ENCODE measurements around the gene DXO. TPM values are rescaled to one million over a fixed set of nuclear protein-coding genes. Genes with fewer than 3 reads are reported as not detected.

Gene DXO
- total and polyA plus RNA-seq, 2 of the 13 experiments (the other 11 are each of a cell fraction or from before 2014, with no cell fraction given), result 18.6 to 26.2 TPM

- TF ChIP-seq ZNF660 (CRISPR knock-in tag; IDR thresholded peaks at IDR 0.05; ENCODE audit: borderline replicate concordance, low read depth) (0 out of 2 replicates have a peak, but pooled peaks have one; percentile 84), REST (IDR thresholded peaks at IDR 0.05; ENCODE audit: borderline replicate concordance in 1 of 2, low read depth in 1 of 2, low read length in 2 of 2) (no peak), ZNF574 (CRISPR knock-in tag; IDR thresholded peaks at IDR 0.05) (no peak), MED13 (CRISPR knock-in tag; IDR thresholded peaks at IDR 0.05) (0 out of 2 replicates have a peak, but pooled peaks have one; percentile 27), ELF4 (CRISPR knock-in tag; IDR thresholded peaks at IDR 0.05; ENCODE audit: borderline replicate concordance) (no peak), ZNF674 (CRISPR knock-in tag; IDR thresholded peaks at IDR 0.05; ENCODE audit: low read depth) (no peak), NFIC (IDR thresholded peaks at IDR 0.05; ENCODE audit: low read length) (no peak), NR0B2 (CRISPR knock-in tag; IDR thresholded peaks at IDR 0.05) (no peak; the same call in 1 of the 2 replicates), NR1H2 (CRISPR knock-in tag; IDR thresholded peaks at IDR 0.05; ENCODE audit: borderline replicate concordance, low read depth) (no peak), PRDM10 (CRISPR knock-in tag; IDR thresholded peaks at IDR 0.05; ENCODE audit: low read depth) (peak; percentile 18; the same call in 1 of the 2 replicates), STAT6 (CRISPR knock-in tag; IDR thresholded peaks at IDR 0.05; ENCODE audit: borderline replicate concordance) (peak; percentile 21; the same call in 1 of the 2 replicates), KDM6A (CRISPR knock-in tag; IDR thresholded peaks at IDR 0.05; ENCODE audit: low read depth) (no peak), ZNF605 (CRISPR knock-in tag; IDR thresholded peaks at IDR 0.05) (0 out of 2 replicates have a peak, but pooled peaks have one; percentile 13), ZNF326 (CRISPR knock-in tag; IDR thresholded peaks at IDR 0.05; ENCODE audit: borderline replicate concordance) (no peak)
Observed at GRCh38 chr6:31972709-31973350, 892 bp upstream of the DXO start (continued).

All from HepG2 (cell line).